HG02571 (cell line): ENCODE results near the gene PANK4.
A peak's percentile ranks its signal among the peaks of the same experiment; 100 is the strongest.

Experiments used
- ATAC-seq: cut with Tn5 transposase; IDR thresholded peaks from one replicate; pipeline ENCODE4 v1.9.1; 2021; ENCODE audit warnings: mild to moderate bottlenecking, moderate library complexity; ENCODE audit not compliant: unreplicated experiment

The PANK4 gene

GRCh38 chr1:2546515-2547209 is 20.3 kb upstream of the PANK4 start:
- ATAC-seq, result peak; percentile 20

DNA sequence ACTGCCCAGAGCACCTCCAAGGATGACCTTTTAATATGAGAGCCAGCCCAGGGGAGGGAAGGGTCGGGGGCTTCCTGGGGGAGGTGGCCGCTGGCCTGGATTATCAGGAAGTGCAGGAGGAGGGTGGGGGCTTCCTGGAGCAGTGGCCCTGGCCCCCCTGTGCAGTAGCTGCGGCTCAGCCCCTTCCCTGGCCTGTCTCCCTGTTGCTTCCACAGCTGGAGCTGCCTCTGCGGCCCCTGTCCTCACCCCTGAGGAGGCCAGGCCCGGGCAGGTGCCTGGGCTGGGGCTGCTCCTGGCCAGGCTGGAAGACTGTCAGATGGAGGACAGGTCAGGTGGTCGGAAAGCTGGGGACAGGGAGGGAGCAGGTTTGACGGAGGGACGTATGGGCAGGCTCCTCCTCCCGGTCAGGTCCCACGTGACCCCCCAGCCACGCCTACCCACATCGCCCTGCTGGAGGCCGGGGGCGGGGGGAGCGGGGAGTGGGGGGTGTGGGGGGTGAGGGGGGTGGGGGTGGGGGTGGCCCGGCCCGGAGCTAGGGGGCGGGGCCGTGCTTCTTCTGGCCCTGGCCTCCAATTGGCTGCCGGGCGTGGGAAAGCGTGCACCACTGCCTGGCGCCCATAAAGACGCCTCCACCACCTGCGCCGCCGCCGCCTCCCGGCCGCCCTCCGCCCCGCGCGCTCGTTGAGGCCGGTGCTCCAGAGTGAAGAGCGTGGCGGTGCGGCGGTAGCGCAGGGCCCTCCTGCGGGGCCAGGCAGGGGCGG is 19.5 kb upstream of the PANK4 start:
- peak; percentile 34 for ATAC-seq

- no peak for ATAC-seq
Observed at GRCh38 chr1:2544875-2545640, 18.7 kb upstream of the PANK4 start.

- no peak for ATAC-seq
Observed at GRCh38 chr1:2544093-2544874, 17.9 kb upstream of the PANK4 start.

DNA sequence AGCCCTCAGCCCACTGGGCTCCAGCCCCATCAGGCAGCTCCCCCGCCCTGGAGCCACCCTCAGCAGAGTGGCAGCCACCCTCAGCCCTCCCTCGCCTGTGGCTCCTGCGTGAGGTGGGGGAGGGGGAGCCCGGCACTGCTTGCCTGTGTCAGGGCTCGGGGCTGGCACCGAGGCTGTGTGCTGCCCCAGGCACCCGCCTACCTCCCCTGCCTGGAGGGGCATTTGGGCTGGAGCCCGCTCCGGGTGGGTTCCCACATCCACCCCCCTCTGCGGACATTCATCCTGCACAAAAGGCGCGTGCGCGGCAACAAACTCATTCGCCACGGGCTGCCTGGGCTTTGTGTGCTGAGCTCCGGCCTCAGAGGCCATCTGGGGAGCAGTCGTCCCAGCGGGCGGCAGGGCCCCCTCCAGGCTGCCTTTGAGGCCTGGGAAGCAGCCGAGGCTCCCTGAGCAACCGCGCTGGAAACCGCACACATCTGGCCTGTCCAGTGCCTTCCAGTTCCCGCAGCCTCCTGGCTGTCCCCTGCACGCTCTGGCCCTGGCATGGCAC is 17.2 kb upstream of the PANK4 start:
- no peak for ATAC-seq

- no peak for ATAC-seq
Observed at GRCh38 chr1:2542246-2542915, 16.0 kb upstream of the PANK4 start.

GRCh38 chr1:2541619-2542245 is 15.3 kb upstream of the PANK4 start:
- no peak for ATAC-seq

- no peak for ATAC-seq
Observed at GRCh38 chr1:2540816-2541492, 14.6 kb upstream of the PANK4 start.

GRCh38 chr1:2539312-2539907 is 13.0 kb upstream of the PANK4 start:
- ATAC-seq, result no peak

GRCh38 chr1:2538872-2539271 is 12.5 kb upstream of the PANK4 start:
- ATAC-seq, result no peak

GRCh38 chr1:2538376-2538775 is 12.0 kb upstream of the PANK4 start:
- no peak for ATAC-seq

- no peak for ATAC-seq
Observed at GRCh38 chr1:2537784-2538115, 11.4 kb upstream of the PANK4 start.

DNA sequence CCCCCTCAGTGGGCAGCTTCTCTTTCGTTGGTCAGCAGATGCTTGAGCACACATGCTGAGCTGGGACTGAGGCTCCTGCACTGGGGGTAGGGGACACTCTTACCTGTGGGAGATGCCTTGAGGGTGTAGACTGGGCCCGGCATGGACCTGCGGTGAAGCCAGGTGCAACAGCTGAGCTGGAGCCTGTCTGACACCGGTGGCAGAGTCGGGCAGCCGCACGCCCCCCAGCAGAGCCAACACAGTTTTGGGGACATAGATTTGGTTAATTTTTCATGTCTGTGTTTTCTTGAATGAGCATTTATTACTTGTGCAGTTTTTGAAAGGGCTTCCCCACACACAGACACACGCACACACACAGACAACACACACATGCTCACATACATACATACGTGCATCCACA is 9.6 kb upstream of the PANK4 start:
- no peak for ATAC-seq

DNA sequence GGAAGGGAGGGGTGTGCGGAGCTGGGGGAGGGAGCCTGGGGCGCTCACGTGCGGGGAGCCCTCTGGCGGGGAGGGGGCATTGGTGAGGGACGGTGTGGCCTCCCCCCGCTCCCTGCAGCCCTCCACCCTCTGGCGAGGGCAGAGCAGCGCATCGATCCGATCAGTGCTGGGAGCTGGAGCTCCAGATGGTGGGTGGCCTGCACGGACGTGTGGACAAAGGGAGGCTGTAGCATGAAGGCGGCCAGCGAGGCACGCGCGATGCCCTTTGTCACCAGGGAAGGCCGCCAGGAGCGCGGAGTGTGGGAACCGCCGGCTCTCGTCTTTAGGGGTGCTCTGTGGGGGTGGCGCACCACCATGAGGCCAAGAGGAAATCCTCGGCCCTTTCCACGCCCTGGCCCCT is 9.1 kb upstream of the PANK4 start:
- no peak for ATAC-seq

- no peak for ATAC-seq
Observed at GRCh38 chr1:2534687-2535441, 8.5 kb upstream of the PANK4 start.

GRCh38 chr1:2534315-2534686 is 7.9 kb upstream of the PANK4 start:
- ATAC-seq, result no peak

- no peak for ATAC-seq
Observed at GRCh38 chr1:2533365-2533764, 7.0 kb upstream of the PANK4 start.

DNA sequence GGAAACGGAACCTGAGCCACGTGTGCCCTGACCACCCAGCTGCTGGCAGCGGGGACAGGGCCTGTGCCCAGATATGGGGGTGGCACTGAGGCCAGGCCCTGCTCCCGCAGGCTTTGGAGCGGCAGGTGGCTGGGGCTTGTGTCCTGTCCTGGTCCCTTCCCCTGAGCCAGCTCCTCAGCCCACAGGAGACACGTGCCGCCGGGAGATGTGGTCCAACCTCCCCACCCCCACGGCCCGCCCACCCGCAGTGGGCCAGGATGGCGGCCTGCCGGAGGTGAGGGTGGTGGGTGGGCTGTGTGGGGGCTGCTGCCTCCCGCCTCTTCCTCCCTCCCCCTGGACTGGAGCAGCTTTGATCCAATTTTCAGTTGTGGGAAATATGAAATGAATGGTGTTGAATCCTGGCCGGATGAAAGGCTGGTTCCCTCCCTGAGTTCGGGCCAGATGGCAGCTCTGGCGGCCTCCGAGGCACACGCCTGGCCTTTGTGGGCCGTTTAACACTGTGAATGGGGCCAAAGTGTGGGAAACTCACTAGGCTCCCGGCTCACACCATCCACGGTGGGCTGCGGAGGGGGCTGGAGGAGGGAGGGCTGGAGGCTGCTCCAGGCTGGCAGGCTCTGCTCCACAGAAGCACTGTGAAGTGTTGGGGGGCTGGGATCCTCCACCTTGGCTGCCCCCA is 6.2 kb upstream of the PANK4 start:
- no peak for ATAC-seq
